ENCODE results near the gene ALK.

ALK gene

DNA sequence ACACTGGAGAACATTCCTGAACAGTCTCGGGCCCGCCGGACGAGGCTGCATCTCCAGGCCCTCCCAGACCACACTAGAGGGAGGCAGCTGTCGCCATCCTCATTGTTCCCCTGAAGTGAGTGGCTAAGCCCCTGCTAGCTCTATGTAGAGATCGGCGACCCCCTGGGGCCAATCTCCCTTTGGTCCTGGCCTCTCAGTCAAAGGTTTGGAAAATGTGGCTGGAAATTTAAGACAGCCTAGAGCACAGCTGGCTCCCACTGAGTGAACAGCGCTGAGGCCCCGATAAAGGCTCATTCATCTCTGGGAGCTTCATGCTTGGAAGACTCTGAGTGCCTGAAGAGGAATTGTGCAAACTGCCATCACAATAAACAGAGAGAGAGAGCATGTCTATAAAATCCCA lies 445.9 kb downstream of the ALK start:
- Histone ChIP-seq H3K27ac (ENCODE audit: insufficient read depth, low read depth, low read length, poor library complexity, severe bottlenecking) (no peak overlapping the region), H3K36me3 (ENCODE audit: control insufficient read depth, insufficient read depth, low read length) (no peaks in the 10 kb centered on the region), H3K4me3 (ENCODE audit: insufficient read depth, low read depth, low read length) (no peak overlapping the region), H3K27me3 (ENCODE audit: control insufficient read depth, insufficient read depth, low read length, poor library complexity, severe bottlenecking) (no peaks in the 10 kb centered on the region), H3K4me1 (ENCODE audit: control insufficient read depth, insufficient read depth, low read length) (no peaks in the 10 kb centered on the region), H3K9me3 (ENCODE audit: control insufficient read depth, low read length) (no peaks in the 10 kb centered on the region)
- WGBS, 2 experiments, result 75 to 76% methylated on average over 9 of the region's 9 CpGs

GRCh38 chr2:29469961-29470360 lies 451.4 kb downstream of the ALK start:
- Histone ChIP-seq H3K27me3 (ENCODE audit: control insufficient read depth, insufficient read depth, low read length, poor library complexity, severe bottlenecking) (no peaks in the 10 kb centered on the region), H3K27ac (ENCODE audit: insufficient read depth, low read depth, low read length, poor library complexity, severe bottlenecking) (no peak overlapping the region), H3K9me3 (ENCODE audit: control insufficient read depth, low read length) (no peaks in the 10 kb centered on the region), H3K4me3 (ENCODE audit: insufficient read depth, low read depth, low read length) (no peak overlapping the region), H3K4me1 (ENCODE audit: control insufficient read depth, insufficient read depth, low read length) (no peaks in the 10 kb centered on the region), H3K36me3 (ENCODE audit: control insufficient read depth, insufficient read depth, low read length) (no peaks in the 10 kb centered on the region)
- 80 to 87% methylated on average over 1 to 3 of the region's 3 CpGs for WGBS, 2 experiments

DNA sequence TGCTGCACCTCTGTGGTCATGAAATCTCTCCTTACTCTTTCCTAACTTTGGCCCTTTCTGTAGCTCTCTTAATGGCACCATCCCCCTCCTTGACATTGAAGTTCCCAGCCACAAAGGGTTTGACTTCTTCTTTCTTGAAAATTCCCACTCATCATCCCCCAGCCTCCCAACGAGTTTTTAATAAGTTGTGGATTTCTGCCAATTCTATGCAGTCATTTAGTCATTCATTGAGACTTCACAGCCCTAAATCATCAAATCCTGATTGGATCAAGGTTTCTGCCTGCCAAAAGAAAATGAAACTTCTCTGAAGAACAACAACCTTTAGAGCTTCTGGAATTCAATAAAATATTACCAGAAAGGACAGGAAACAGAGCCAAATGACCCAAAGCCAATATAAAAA lies 451.9 kb downstream of the ALK start:
- WGBS, 2 experiments, result 86 to 95% methylated on average over 1 of the region's 1 CpG
- no peaks in the 10 kb centered on the region for H3K9me3 ChIP-seq (ENCODE audit: control insufficient read depth, low read length)
- no peak overlapping the region for H3K4me3 ChIP-seq (ENCODE audit: insufficient read depth, low read depth, low read length)
- H3K27me3 ChIP-seq (ENCODE audit: control insufficient read depth, insufficient read depth, low read length, poor library complexity, severe bottlenecking), result no peaks in the 10 kb centered on the region
- no peaks in the 10 kb centered on the region for H3K4me1 ChIP-seq (ENCODE audit: control insufficient read depth, insufficient read depth, low read length)
- no peaks in the 10 kb centered on the region for H3K36me3 ChIP-seq (ENCODE audit: control insufficient read depth, insufficient read depth, low read length)
- no peak overlapping the region for H3K27ac ChIP-seq (ENCODE audit: insufficient read depth, low read depth, low read length, poor library complexity, severe bottlenecking)

- Histone ChIP-seq H3K36me3 (ENCODE audit: control insufficient read depth, insufficient read depth, low read length) (no peaks in the 10 kb centered on the region), H3K27me3 (ENCODE audit: control insufficient read depth, insufficient read depth, low read length, poor library complexity, severe bottlenecking) (no peaks in the 10 kb centered on the region), H3K9me3 (ENCODE audit: control insufficient read depth, low read length) (no peaks in the 10 kb centered on the region), H3K4me1 (ENCODE audit: control insufficient read depth, insufficient read depth, low read length) (no peaks in the 10 kb centered on the region), H3K4me3 (ENCODE audit: insufficient read depth, low read depth, low read length) (no peak overlapping the region), H3K27ac (ENCODE audit: insufficient read depth, low read depth, low read length, poor library complexity, severe bottlenecking) (no peak overlapping the region)
- 84 to 92% methylated on average over 3 of the region's 3 CpGs for WGBS, 2 experiments
These were observed 458.0 kb downstream of the ALK start for GRCh38 chr2:29463181-29463900.

DNA sequence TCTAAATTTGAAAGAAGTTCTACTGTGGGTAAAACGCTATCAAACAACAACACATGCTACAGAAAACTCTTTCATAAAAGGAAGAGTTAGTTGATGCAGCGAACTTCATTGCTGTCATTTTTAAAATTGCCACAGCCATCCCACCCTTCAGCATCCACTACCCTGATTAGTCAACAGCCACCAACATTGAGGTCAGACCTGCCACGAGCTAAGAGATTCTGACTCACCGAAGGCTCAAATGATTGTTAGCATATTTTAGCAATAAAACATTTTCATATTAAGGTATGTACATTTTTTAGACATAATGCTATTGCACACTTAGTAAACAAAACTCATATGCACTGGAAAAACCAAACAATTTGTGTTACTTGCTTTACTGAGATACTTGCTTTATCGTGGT lies 459.1 kb downstream of the ALK start:
- no peak overlapping the region for H3K4me3 ChIP-seq (ENCODE audit: insufficient read depth, low read depth, low read length)
- H3K27me3 ChIP-seq (ENCODE audit: control insufficient read depth, insufficient read depth, low read length, poor library complexity, severe bottlenecking), result no peaks in the 10 kb centered on the region
- 94 to 95% methylated on average over 3 to 5 of the region's 5 CpGs for WGBS, 2 experiments
- no peaks in the 10 kb centered on the region for H3K36me3 ChIP-seq (ENCODE audit: control insufficient read depth, insufficient read depth, low read length)
- no peaks in the 10 kb centered on the region for H3K4me1 ChIP-seq (ENCODE audit: control insufficient read depth, insufficient read depth, low read length)
- no peaks in the 10 kb centered on the region for H3K9me3 ChIP-seq (ENCODE audit: control insufficient read depth, low read length)
- H3K27ac ChIP-seq (ENCODE audit: insufficient read depth, low read depth, low read length, poor library complexity, severe bottlenecking), result no peak overlapping the region

DNA sequence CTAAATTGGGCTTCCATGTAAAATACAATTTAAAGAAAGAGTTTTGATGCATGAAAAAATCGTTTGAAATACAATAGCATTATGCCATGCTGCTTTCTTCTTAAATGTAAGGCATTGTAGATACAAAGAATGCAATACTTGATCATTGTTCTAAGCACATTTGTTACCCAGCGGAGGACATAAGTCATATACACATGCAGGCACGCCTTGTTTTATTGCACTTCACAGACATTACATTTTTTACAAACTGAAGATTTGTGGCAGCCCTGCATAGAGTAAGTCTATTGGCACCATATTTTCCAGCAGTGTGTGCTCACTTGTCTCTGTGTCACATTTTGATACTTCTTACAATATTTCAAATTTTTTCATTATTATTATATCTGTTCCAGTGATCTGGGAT lies 461.2 kb downstream of the ALK start:
- Histone ChIP-seq H3K36me3 (ENCODE audit: control insufficient read depth, insufficient read depth, low read length) (no peaks in the 10 kb centered on the region), H3K9me3 (ENCODE audit: control insufficient read depth, low read length) (no peaks in the 10 kb centered on the region), H3K27me3 (ENCODE audit: control insufficient read depth, insufficient read depth, low read length, poor library complexity, severe bottlenecking) (no peaks in the 10 kb centered on the region), H3K4me1 (ENCODE audit: control insufficient read depth, insufficient read depth, low read length) (no peaks in the 10 kb centered on the region), H3K27ac (ENCODE audit: insufficient read depth, low read depth, low read length, poor library complexity, severe bottlenecking) (no peak overlapping the region), H3K4me3 (ENCODE audit: insufficient read depth, low read depth, low read length) (no peak overlapping the region)
- WGBS, 2 experiments, result 60 to 64% methylated on average over 3 of the region's 3 CpGs

GRCh38 chr2:29459445-29460179 lies 461.8 kb downstream of the ALK start:
- 93 to 95% methylated on average over 2 to 4 of the region's 4 CpGs for WGBS, 2 experiments
- Histone ChIP-seq H3K9me3 (ENCODE audit: control insufficient read depth, low read length) (no peaks in the 10 kb centered on the region), H3K36me3 (ENCODE audit: control insufficient read depth, insufficient read depth, low read length) (no peaks in the 10 kb centered on the region), H3K4me1 (ENCODE audit: control insufficient read depth, insufficient read depth, low read length) (no peaks in the 10 kb centered on the region), H3K4me3 (ENCODE audit: insufficient read depth, low read depth, low read length) (no peak overlapping the region), H3K27me3 (ENCODE audit: control insufficient read depth, insufficient read depth, low read length, poor library complexity, severe bottlenecking) (no peaks in the 10 kb centered on the region), H3K27ac (ENCODE audit: insufficient read depth, low read depth, low read length, poor library complexity, severe bottlenecking) (no peak overlapping the region)

GRCh38 chr2:29456429-29456828 lies 465.0 kb downstream of the ALK start:
- H3K27ac ChIP-seq (ENCODE audit: insufficient read depth, low read depth, low read length, poor library complexity, severe bottlenecking), result no peak overlapping the region

DNA sequence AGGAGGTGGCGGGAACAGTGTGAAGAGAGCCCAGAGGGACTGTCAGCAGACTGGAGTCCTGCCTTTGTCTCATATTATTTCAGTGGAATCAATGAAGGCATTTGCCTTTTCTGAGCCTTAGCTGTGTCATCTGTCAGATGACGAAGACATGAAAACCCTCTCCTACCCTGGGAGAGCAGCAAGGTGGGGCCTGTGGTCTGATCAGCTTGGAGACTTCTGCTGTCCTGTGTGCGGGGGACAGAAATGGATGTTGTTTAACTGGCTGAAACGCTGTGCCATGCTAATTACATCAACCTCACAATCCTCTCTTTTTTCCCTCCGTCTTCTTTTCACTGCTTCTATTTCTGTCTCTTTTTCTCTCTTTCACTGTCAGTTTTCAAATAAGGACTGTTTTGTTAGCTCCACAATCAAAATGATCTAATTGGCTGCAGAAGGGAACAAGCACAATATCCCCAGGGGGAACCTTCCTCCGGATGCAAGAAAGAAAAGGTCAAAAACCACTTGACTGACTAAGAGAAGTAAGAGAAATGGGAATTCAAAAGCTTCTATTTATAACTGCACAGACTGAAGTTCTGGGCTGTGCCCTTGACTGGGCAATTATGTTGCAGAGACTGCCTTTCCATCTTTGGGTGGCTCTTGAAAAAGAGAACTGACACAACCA lies 466.1 kb downstream of the ALK start:
- H3K27ac ChIP-seq (ENCODE audit: insufficient read depth, low read depth, low read length, poor library complexity, severe bottlenecking), result no peak overlapping the region
- no peak overlapping the region for H3K4me3 ChIP-seq (ENCODE audit: insufficient read depth, low read depth, low read length)

More at GRCh38 chr2:29456429-29456828, 465.0 kb downstream of the ALK start:
- Histone ChIP-seq H3K4me3 (ENCODE audit: insufficient read depth, low read depth, low read length) (no peak overlapping the region), H3K4me1 (ENCODE audit: control insufficient read depth, insufficient read depth, low read length) (no peaks in the 10 kb centered on the region), H3K36me3 (ENCODE audit: control insufficient read depth, insufficient read depth, low read length) (no peaks in the 10 kb centered on the region), H3K27me3 (ENCODE audit: control insufficient read depth, insufficient read depth, low read length, poor library complexity, severe bottlenecking) (no peaks in the 10 kb centered on the region), H3K9me3 (ENCODE audit: control insufficient read depth, low read length) (no peaks in the 10 kb centered on the region)

GRCh38 chr2:29452036-29452435 lies 469.4 kb downstream of the ALK start:
- no peaks in the 10 kb centered on the region for H3K27me3 ChIP-seq (ENCODE audit: control insufficient read depth, insufficient read depth, low read length, poor library complexity, severe bottlenecking)
- H3K9me3 ChIP-seq (ENCODE audit: control insufficient read depth, low read length), result no peaks in the 10 kb centered on the region
- no peaks in the 10 kb centered on the region for H3K4me1 ChIP-seq (ENCODE audit: control insufficient read depth, insufficient read depth, low read length)
- WGBS, 2 experiments, result 90 to 95% methylated on average over 5 of the region's 5 CpGs
- H3K36me3 ChIP-seq (ENCODE audit: control insufficient read depth, insufficient read depth, low read length), result no peaks in the 10 kb centered on the region
- no peak overlapping the region for H3K27ac ChIP-seq (ENCODE audit: insufficient read depth, low read depth, low read length, poor library complexity, severe bottlenecking)
- H3K4me3 ChIP-seq (ENCODE audit: insufficient read depth, low read depth, low read length), result no peak overlapping the region

More for the DNA sequence above, 466.1 kb downstream of the ALK start:
- Histone ChIP-seq H3K4me1 (ENCODE audit: control insufficient read depth, insufficient read depth, low read length) (no peaks in the 10 kb centered on the region), H3K9me3 (ENCODE audit: control insufficient read depth, low read length) (no peaks in the 10 kb centered on the region), H3K36me3 (ENCODE audit: control insufficient read depth, insufficient read depth, low read length) (no peaks in the 10 kb centered on the region), H3K27me3 (ENCODE audit: control insufficient read depth, insufficient read depth, low read length, poor library complexity, severe bottlenecking) (no peaks in the 10 kb centered on the region)
- WGBS, 2 experiments, result 70 to 73% methylated on average over 5 to 6 of the region's 6 CpGs

Data from ectodermal cell (in vitro differentiated cells).